Uterus (tissue), 4 donors: Measurements from ENCODE around the gene UGT1A4. TPM values are rescaled to one million over a fixed set of nuclear protein-coding genes. Genes with fewer than 3 reads are reported as not detected.

Experiments
- DNase-seq, 2 donors: peaks; one replicate each; pipeline ENCODE4 v3.0.0-alpha.2; 2019 to 2020
- H3K27ac ChIP-seq, 2 donors: fragments of 200-600 bp; sonication (generic); 1 replicate in 1 of 2; 2 replicates in 1 of 2; pipeline ENCODE4 v1.5.1; 2016 to 2018
- H3K27me3 ChIP-seq, 2 donors: fragments of 200-600 bp; sonication (generic); one replicate each; pipeline ENCODE4 v1.5.1; 2018 to 2019; ENCODE audit warnings: control low read depth in 1 of 2
- H3K36me3 ChIP-seq, 2 donors: fragments of 200-600 bp; sonication (generic); one replicate each; pipeline ENCODE4 v1.5.1; 2019; ENCODE audit warnings: control low read depth in 1 of 2
- H3K4me1 ChIP-seq, 2 donors: fragments of 200-600 bp; sonication (generic); one replicate each; pipeline ENCODE4 v1.5.1; 2018 to 2019; ENCODE audit warnings: control low read depth in 1 of 2
- H3K4me3 ChIP-seq, 2 donors: fragments of 200-600 bp; sonication (generic); 1 replicate in 1 of 2; 2 replicates in 1 of 2; pipeline ENCODE4 v1.5.1; 2018 to 2019; ENCODE audit warnings: mild to moderate bottlenecking in 1 of 2
- H3K9me3 ChIP-seq, 2 donors: fragments of 200-600 bp; sonication (generic); one replicate each; pipeline ENCODE4 v1.5.1; 2019; ENCODE audit warnings: control low read depth in 1 of 2
- CTCF ChIP-seq, 4 experiments: fragments of 200-600 bp in 2 of 4; fragments of 450-650 bp in 2 of 4; sonication (generic) in 2 of 4; IDR thresholded peaks; one replicate each; pipeline ENCODE4 v1.5.1; 2016 to 2019; ENCODE audit warnings: antibody characterized with exemption in 4 of 4, mild to moderate bottlenecking in 2 of 4, moderate library complexity in 1 of 4
- POLR2A ChIP-seq, 2 donors: fragments of 450-650 bp; IDR thresholded peaks; one replicate each; pipeline ENCODE4 v1.6.1; 2016; ENCODE audit warnings: antibody characterized with exemption in 2 of 2, mild to moderate bottlenecking in 1 of 2, moderate library complexity in 1 of 2
- intact Hi-C: fragments of 100-400 bp; cut with DNase I; formaldehyde crosslinking; loops from one replicate; pipeline ENCODE4 v1.15.1; 2023; ENCODE audit warnings: low total_unique reads
- total RNA-seq, 4 donors: library from RNA; depleted of rRNA in 3 of 4; stranded (reverse); fragments of >200 nt in 3 of 4; gene quantifications; one replicate each; pipeline versions ENCODE4 v1.1.0 to v1.2.4, GENCODE V29; 2014 to 2023
- donor health status: DM: yes; HTN: yes; CAD: no.

UGT1A4 gene
- total RNA-seq, 4 donors from 2014 or later, result not detected

GRCh38 chr2:233817361-233817911 is 98.9 kb downstream of the UGT1A4 start:
- intact Hi-C loops, result no loop called here
- no peaks in the 10 kb centered on the region for H3K36me3 ChIP-seq
- H3K4me1 ChIP-seq, result no peaks in the 10 kb centered on the region
- no peak for TF ChIP-seq CTCF (IDR thresholded peaks at IDR 0.05)
- TF ChIP-seq POLR2A (IDR thresholded peaks at IDR 0.05), result no peak
- no peaks in the 10 kb centered on the region for H3K27me3 ChIP-seq
- H3K9me3 ChIP-seq, result no peaks in the 10 kb centered on the region
- no peak overlapping the region for H3K4me3 ChIP-seq
- DNase-seq, result no peak
- no peak overlapping the region for H3K27ac ChIP-seq

GRCh38 chr2:233817995-233818638 is 99.6 kb downstream of the UGT1A4 start:
- Histone ChIP-seq H3K27ac (no peak overlapping the region), H3K36me3 (no peaks in the 10 kb centered on the region), H3K4me3 (no peak overlapping the region), H3K27me3 (no peaks in the 10 kb centered on the region), H3K4me1 (no peaks in the 10 kb centered on the region), H3K9me3 (no peaks in the 10 kb centered on the region)
- no peak for DNase-seq
- intact Hi-C loops, result no loop called here
- TF ChIP-seq CTCF (IDR thresholded peaks at IDR 0.05) (no peak), POLR2A (IDR thresholded peaks at IDR 0.05) (no peak)

GRCh38 chr2:233818639-233819621 is 100.4 kb downstream of the UGT1A4 start:
- Histone ChIP-seq H3K36me3 (no peaks in the 10 kb centered on the region), H3K27me3 (no peaks in the 10 kb centered on the region), H3K9me3 (no peaks in the 10 kb centered on the region), H3K4me3 (no peak overlapping the region), H3K4me1 (no peaks in the 10 kb centered on the region), H3K27ac (no peak overlapping the region)
- intact Hi-C loops, result no loop called here
- TF ChIP-seq CTCF (IDR thresholded peaks at IDR 0.05) (no peak), POLR2A (IDR thresholded peaks at IDR 0.05) (no peak)
- DNase-seq, result no peak

GRCh38 chr2:233819884-233820773 is 101.6 kb downstream of the UGT1A4 start:
- H3K4me3 ChIP-seq, result no peak overlapping the region
- intact Hi-C loops, result no loop called here
- TF ChIP-seq CTCF (IDR thresholded peaks at IDR 0.05) (no peak), POLR2A (IDR thresholded peaks at IDR 0.05) (no peak)
- no peaks in the 10 kb centered on the region for H3K27me3 ChIP-seq
- H3K36me3 ChIP-seq, result no peaks in the 10 kb centered on the region
- H3K9me3 ChIP-seq, result no peaks in the 10 kb centered on the region
- H3K27ac ChIP-seq, result no peak overlapping the region
- no peak for DNase-seq
- no peaks in the 10 kb centered on the region for H3K4me1 ChIP-seq
